SH-SY5Y (cell line): ENCODE measurements around the gene SCGB2B2.

Experiments used
- GATA2 ChIP-seq: IDR thresholded peaks from 2 replicates; pipeline ENCODE4 v1.6.1; 2011; ENCODE audit warnings: mild to moderate bottlenecking, low read depth, low read length
- GATA3 ChIP-seq: IDR thresholded peaks from 2 replicates; pipeline ENCODE4 v1.6.1; 2011; ENCODE audit warnings: low read depth, mild to moderate bottlenecking, low read length, moderate library complexity

DNA sequence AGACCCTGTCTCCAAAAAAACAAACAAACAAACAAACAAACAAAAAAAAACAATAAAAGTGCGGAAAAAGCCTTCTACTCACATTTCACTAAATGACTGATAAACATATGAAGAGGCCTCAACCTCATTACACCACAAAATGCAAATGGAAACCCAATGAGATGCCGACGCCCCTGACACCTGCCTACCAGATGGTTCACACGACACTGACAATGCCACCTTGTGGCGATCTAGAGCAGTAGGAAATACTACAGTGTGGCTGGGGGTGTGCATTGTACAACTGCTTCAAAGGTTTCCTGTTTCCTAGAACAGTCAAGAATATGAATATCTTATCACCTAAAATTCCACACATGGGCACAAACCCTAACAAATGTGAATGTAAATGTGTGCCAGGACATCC lies 14.0 kb downstream of the SCGB2B2 start:
- no peak for TF ChIP-seq GATA2
- no peak for TF ChIP-seq GATA3
